Erythroblast (primary cell): ENCODE data around the gene CIPC.

Experiments used
- GATA1 ChIP-seq: IDR thresholded peaks from 2 replicates; pipeline ENCODE4 v1.6.1; 2011; ENCODE audit warnings: low read depth, mild to moderate bottlenecking, control low read depth, low read length, moderate library complexity
- POLR2A ChIP-seq: IDR thresholded peaks from 2 replicates; pipeline ENCODE4 v1.6.1; 2011; ENCODE audit warnings: mild to moderate bottlenecking, low read length

- no peak for TF ChIP-seq POLR2A
- TF ChIP-seq GATA1, result no peak
Measured at GRCh38 chr14:77097006-77097699, 905 bp upstream of the CIPC start.
